Endothelial cell of umbilical vein (primary cell): ENCODE measurements around the gene CDO1. TPM values are rescaled to one million over a fixed set of nuclear protein-coding genes. Genes with fewer than 3 reads are reported as not detected.

Experiments
- BruUV-seq: library from RNA; stranded (reverse); fragments of 400-500 nt; replicated peaks from 2 replicates; lab custom pipeline; 2021; lab: Mats Ljungman, UMichigan
- CTCF ChIA-PET: fragments of 300-600, 350-600 bp; sonication (Branson Sonifier 250); formaldehyde crosslinking; loops from one replicate; lab custom pipeline; 2021; ENCODE audit warnings: antibody characterized with exemption, inconsistent platforms; lab: Charles Lee
- POLR2A ChIA-PET: fragments of 300-600, 350-600 bp; sonication (Branson Sonifier 250); formaldehyde crosslinking; loops from one replicate; lab custom pipeline; 2021; ENCODE audit warnings: antibody characterized with exemption, inconsistent platforms; lab: Charles Lee
- DNase-seq: peaks from one replicate; pipeline ENCODE4 v3.0.0-alpha.2; 2011; ENCODE audit warnings: low read depth, low spot score
- FAIRE-seq: peaks from 2 replicates; lab custom pipeline; 2011; peaks lifted over from hg19 to GRCh38; lab: Jason Lieb, UNC
- H2AFZ ChIP-seq: 2 replicates; pipeline ENCODE4 v1.6.0; 2012; ENCODE audit warnings: low read depth, low read length, control low read depth, inconsistent platforms
- H3K27ac ChIP-seq: 2 replicates; pipeline ENCODE4 v1.5.1; 2011; ENCODE audit warnings: low read depth, mild to moderate bottlenecking, control low read depth, low read length, moderate library complexity; ENCODE audit not compliant: insufficient read depth
- H3K27me3 ChIP-seq, 2 experiments: 2 replicates each; pipeline versions ENCODE4 v1.6.0 to v1.6.1; 2011; ENCODE audit warnings: low read length in 2 of 2, mixed read lengths in 1 of 2; ENCODE audit not compliant: control insufficient read depth in 2 of 2, insufficient read depth in 2 of 2
- H3K36me3 ChIP-seq, 2 experiments: 2 replicates in 1 of 2; 3 replicates in 1 of 2; pipeline ENCODE4 v1.5.1; 2011; ENCODE audit warnings: low read length in 2 of 2, mild to moderate bottlenecking in 1 of 2, moderate library complexity in 1 of 2; ENCODE audit not compliant: control insufficient read depth in 2 of 2, insufficient read depth in 2 of 2; ENCODE audit errors: extremely low read depth in 1 of 2
- H3K4me1 ChIP-seq: 3 replicates; pipeline ENCODE4 v1.5.1; 2011; ENCODE audit warnings: mild to moderate bottlenecking, low read length; ENCODE audit not compliant: control insufficient read depth, insufficient read depth; ENCODE audit errors: extremely low read depth
- H3K4me2 ChIP-seq: 2 replicates; pipeline ENCODE4 v1.6.1; 2011; ENCODE audit warnings: low read length, control low read depth, mixed read lengths; ENCODE audit not compliant: insufficient read depth
- H3K4me3 ChIP-seq, 3 experiments: fragments of 200-600 bp in 1 of 3; sonication (generic), shearing (Covaris generic) in 1 of 3; replicated peaks in 1 of 3; 2 replicates each; pipeline ENCODE4 v1.5.1; 2011 to 2016; ENCODE audit warnings: control low read depth in 3 of 3, low read length in 3 of 3, mild to moderate bottlenecking in 2 of 3, inconsistent platforms in 1 of 3, low read depth in 1 of 3, moderate library complexity in 1 of 3; ENCODE audit not compliant: insufficient read depth in 1 of 3
- H3K79me2 ChIP-seq: 2 replicates; pipeline ENCODE4 v1.6.0; 2012; ENCODE audit warnings: low read length, inconsistent platforms; ENCODE audit not compliant: control insufficient read depth, insufficient read depth
- H3K9ac ChIP-seq: replicated peaks from 2 replicates; pipeline ENCODE3; 2011; ENCODE audit warnings: low read length, control low read depth; ENCODE audit not compliant: insufficient read depth; ENCODE audit errors: extremely low read depth
- H3K9me1 ChIP-seq: replicated peaks from 3 replicates; pipeline ENCODE4 v1.6.0; 2011; ENCODE audit warnings: mild to moderate bottlenecking, low read length; ENCODE audit not compliant: control insufficient read depth, insufficient read depth; ENCODE audit errors: extremely low read depth
- H3K9me3 ChIP-seq: replicated peaks from 2 replicates; pipeline ENCODE4 v1.5.1; 2012; ENCODE audit warnings: low read length, inconsistent platforms; ENCODE audit not compliant: control insufficient read depth, insufficient read depth
- H4K20me1 ChIP-seq: replicated peaks from 2 replicates; pipeline ENCODE3; 2011; ENCODE audit warnings: mild to moderate bottlenecking, low read length; ENCODE audit not compliant: control insufficient read depth, insufficient read depth; ENCODE audit errors: extremely low read depth
- EZH2 ChIP-seq: IDR thresholded peaks from 2 replicates; pipeline ENCODE4 v1.6.1; 2012; ENCODE audit warnings: borderline replicate concordance, low read depth, mild to moderate bottlenecking, moderate library complexity, low read length, inconsistent platforms; ENCODE audit not compliant: severe bottlenecking
- FOS ChIP-seq: IDR thresholded peaks from 2 replicates; pipeline ENCODE4 v1.6.1; 2011; ENCODE audit warnings: mild to moderate bottlenecking, low read length, moderate library complexity, borderline replicate concordance; ENCODE audit not compliant: insufficient read depth
- GATA2 ChIP-seq: IDR thresholded peaks from 2 replicates; pipeline ENCODE4 v1.7.0; 2011; ENCODE audit warnings: low read depth, mild to moderate bottlenecking, moderate library complexity, mixed read lengths, low read length; ENCODE audit not compliant: insufficient read length, insufficient read depth
- JUN ChIP-seq: IDR thresholded peaks from 2 replicates; pipeline ENCODE4 v1.6.1; 2011; ENCODE audit warnings: borderline replicate concordance, low read depth; ENCODE audit not compliant: insufficient read length, insufficient read depth
- MYC ChIP-seq: IDR thresholded peaks from one replicate; pipeline ENCODE4 v1.6.1; 2011; ENCODE audit warnings: mild to moderate bottlenecking, low read depth, low read length
- POLR2A ChIP-seq: IDR thresholded peaks from 2 replicates; pipeline ENCODE4 v1.6.1; 2012; ENCODE audit warnings: low read depth, mild to moderate bottlenecking, control low read depth, low read length
- POLR2AphosphoS5 ChIP-seq: IDR thresholded peaks from 2 replicates; pipeline ENCODE4 v1.6.1; 2012; ENCODE audit warnings: low read depth, mild to moderate bottlenecking, control low read depth, low read length, moderate library complexity; ENCODE audit not compliant: insufficient read depth
- dilution Hi-C: fragments of 300-500 bp; cut with MboI; formaldehyde crosslinking; loops from one replicate; pipeline ENCODE4 v1.15.0; 2019; ENCODE audit warnings: low sequenced_read_pairs; ENCODE audit not compliant: extremely low pct_ligation_motif_present
- intact Hi-C: fragments of 100-400 bp; cut with micrococcal nuclease; formaldehyde crosslinking; loops from one replicate; pipeline ENCODE4 v1.10.0; 2022
- polyA plus RNA-seq, 4 experiments: library from polyadenylated mRNA; depleted of rRNA in 3 of 4; stranded (reverse) in 3 of 4; unstranded in 1 of 4; fragments of >200 nt; gene quantifications; 2 replicates each; pipeline versions ENCODE4 v1.2.1 to v1.2.3, GENCODE V29; 2011 to 2012; ENCODE audit warnings: missing spikeins in 1 of 4
- total RNA-seq: library from RNA; stranded (reverse); gene quantifications from 2 replicates; pipeline ENCODE4 v1.2.3, GENCODE V29; 2021
- TF ChIP-seq, protein P1 (sequence below): IDR thresholded peaks from 2 replicates; pipeline ENCODE4 v1.6.1; 2011; ENCODE audit not compliant: insufficient read depth, insufficient read length
- TF ChIP-seq, protein P2 (sequence below), 2 donors: IDR thresholded peaks; 1 replicate in 1 of 2; 2 replicates in 1 of 2; pipeline ENCODE4 v1.5.1; 2011; ENCODE audit warnings: low read length in 2 of 2, mild to moderate bottlenecking in 2 of 2, moderate library complexity in 2 of 2, control low read depth in 1 of 2, inconsistent platforms in 1 of 2, low read depth in 1 of 2; ENCODE audit not compliant: insufficient read depth in 1 of 2; ENCODE audit errors: extremely low read depth in 1 of 2

The CDO1 gene
- total and polyA plus RNA-seq, 2 donors (not counting 3 experiments of a cell fraction or from before 2014, with no cell fraction given) = 1.3 to 1.7 TPM

DNA sequence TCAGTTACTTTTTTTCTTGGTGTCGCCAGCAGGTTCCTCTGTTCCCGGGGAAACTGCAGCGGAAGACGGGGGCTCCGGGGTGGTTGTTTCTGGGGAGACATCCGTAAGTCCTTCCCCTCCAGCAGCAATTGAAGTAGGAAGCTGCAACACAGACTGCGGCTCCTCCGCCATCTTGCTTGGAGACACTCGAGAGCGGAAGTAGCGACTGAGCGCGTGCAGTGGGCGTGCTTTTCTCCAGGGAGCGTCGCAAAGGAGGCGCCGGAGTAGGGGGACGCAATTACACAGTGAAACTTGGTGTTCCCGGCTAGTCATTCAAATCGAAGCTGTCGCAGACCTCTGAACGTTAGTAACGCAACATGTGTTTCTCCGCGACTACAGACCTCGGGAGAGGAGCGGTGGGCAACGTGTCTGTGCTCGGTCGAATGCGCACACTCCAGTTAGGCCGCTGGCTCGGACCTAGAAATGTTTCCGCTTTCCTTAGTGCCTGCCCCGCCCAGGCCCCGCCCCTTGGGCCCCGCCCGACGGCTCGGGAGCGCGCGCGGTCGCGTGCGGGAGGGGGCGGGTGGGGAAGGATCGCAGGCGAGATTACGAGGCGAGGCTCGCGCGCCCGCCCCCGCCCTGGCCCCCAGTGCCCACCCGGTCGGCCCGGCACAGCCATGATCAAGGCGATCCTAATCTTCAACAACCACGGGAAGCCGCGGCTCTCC, 25.1 kb upstream of the CDO1 start, which contains the start of the genes AP3S1 and ATG12:
Gene AP3S1, plus strand, starts transcription at position 554 of the 707 bp plus-strand sequence. Its CDS starts 103 bp downstream, at position 657.
Gene ATG12, minus strand, starts transcription at position 184 of the 707 bp plus-strand sequence. Its CDS starts 13 bp downstream, at position 171.
- Histone ChIP-seq H3K9me3 (no peaks in the 10 kb centered on the region), H3K9me1 (no peaks in the 10 kb centered on the region), H2AFZ (peak within 1 kb of the TSS; percentile 89), H3K9ac (peak within 1 kb of the TSS; percentile 84), H4K20me1 (peaks cover 7% of the 10 kb centered on the region), H3K36me3 (peaks cover 0 to 6% of the 10 kb centered on the region in 2 experiments), H3K4me2 (peak within 1 kb of the TSS; percentile 98), H3K4me1 (peaks cover 41% of the 10 kb centered on the region), H3K79me2 (peaks cover 78% of the 10 kb centered on the region), H3K27ac (peak within 1 kb of the TSS; percentile 86), H3K4me3 (peak within 1 kb of the TSS; percentile 66 to 90 (median 67)), H3K27me3 (no peaks in the 10 kb centered on the region)
- intact Hi-C loops (loop anchor here (1.0 to 10.0 kb wide), 7 partner anchors 31 to 667 kb away; partner anchors contain the start of genes ARL14EPL, CCDC112, FEM1C and LVRN), dilution Hi-C loops (no loop called here)
- CTCF ChIA-PET = interaction anchor here (1.6 to 3.6 kb wide), 3 partner anchors 46 to 226 kb away, joined by 5 to 47 read pairs (median 15); no protein-coding TSS in a partner anchor
- DNase-seq = peak; percentile 95
- POLR2A ChIA-PET = interaction anchor here (0.6 kb wide), 2 partner anchors 9 to 455 kb away, joined by 4 to 5 read pairs; no protein-coding TSS in a partner anchor
- peak; percentile 82 for FAIRE-seq
- BruUV-seq = TSS peak; percentile 58
- no peak for TF ChIP-seq FOS
- TF ChIP-seq POLR2A = peak; percentile 91
- TF ChIP-seq EZH2 = no peak
- no peak for TF ChIP-seq POLR2AphosphoS5
- TF ChIP-seq MYC = peak; percentile 53

DNA sequence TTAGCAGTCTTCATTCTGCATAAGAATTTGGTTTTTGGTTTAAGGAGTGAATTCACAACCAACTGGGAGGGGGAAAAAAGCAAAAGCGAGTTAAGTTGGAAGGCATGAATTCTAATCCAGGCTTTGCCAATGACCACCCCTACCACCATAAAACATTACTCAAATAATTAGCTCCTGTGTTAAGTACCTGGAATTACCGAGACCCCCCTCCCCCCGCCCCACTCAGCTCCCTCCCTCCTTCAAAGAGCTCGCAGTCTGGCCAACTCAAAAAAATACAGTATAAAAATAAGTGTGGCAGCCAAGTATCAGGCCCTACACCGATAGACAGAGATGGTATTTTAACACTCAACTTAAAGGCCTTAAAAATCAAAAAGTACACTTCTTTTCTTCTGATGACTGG, 24.4 kb upstream of the CDO1 start:
- no peak for DNase-seq
- POLR2A ChIA-PET = interaction anchor here (0.6 to 1.3 kb wide), 3 partner anchors 9 to 454 kb away, joined by 4 to 5 read pairs (median 4); partner anchors contain the start of gene CDO1

More for the DNA sequence above, 24.4 kb upstream of the CDO1 start:
- H3K9me1 ChIP-seq = no peaks in the 10 kb centered on the region
- peaks cover 7% of the 10 kb centered on the region for H4K20me1 ChIP-seq
- peaks cover 3 to 9% of the 10 kb centered on the region in 2 experiments for H3K36me3 ChIP-seq
- H3K4me3 ChIP-seq = peak overlapping the region; percentile 66 to 90 (median 67)
- TF ChIP-seq GATA2 (no peak), EZH2 (no peak), FOS (no peak), JUN (no peak), POLR2A (no peak), POLR2AphosphoS5 (no peak), MYC (no peak)
- TF ChIP-seq, protein P1, sequence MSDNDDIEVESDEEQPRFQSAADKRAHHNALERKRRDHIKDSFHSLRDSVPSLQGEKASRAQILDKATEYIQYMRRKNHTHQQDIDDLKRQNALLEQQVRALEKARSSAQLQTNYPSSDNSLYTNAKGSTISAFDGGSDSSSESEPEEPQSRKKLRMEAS = no peak
- TF ChIP-seq, protein P2, sequence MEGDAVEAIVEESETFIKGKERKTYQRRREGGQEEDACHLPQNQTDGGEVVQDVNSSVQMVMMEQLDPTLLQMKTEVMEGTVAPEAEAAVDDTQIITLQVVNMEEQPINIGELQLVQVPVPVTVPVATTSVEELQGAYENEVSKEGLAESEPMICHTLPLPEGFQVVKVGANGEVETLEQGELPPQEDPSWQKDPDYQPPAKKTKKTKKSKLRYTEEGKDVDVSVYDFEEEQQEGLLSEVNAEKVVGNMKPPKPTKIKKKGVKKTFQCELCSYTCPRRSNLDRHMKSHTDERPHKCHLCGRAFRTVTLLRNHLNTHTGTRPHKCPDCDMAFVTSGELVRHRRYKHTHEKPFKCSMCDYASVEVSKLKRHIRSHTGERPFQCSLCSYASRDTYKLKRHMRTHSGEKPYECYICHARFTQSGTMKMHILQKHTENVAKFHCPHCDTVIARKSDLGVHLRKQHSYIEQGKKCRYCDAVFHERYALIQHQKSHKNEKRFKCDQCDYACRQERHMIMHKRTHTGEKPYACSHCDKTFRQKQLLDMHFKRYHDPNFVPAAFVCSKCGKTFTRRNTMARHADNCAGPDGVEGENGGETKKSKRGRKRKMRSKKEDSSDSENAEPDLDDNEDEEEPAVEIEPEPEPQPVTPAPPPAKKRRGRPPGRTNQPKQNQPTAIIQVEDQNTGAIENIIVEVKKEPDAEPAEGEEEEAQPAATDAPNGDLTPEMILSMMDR (IDR thresholded peaks at IDR 0.05; ENCODE audit: extremely low read depth in 1 of 2, insufficient read depth in 1 of 2, low read depth in 1 of 2, low read length in 2 of 2) = no peak
- peak overlapping the region; percentile 84 for H3K9ac ChIP-seq
- H3K4me2 ChIP-seq = peak overlapping the region; percentile 98
- H3K79me2 ChIP-seq = peaks cover 74% of the 10 kb centered on the region
- intact Hi-C loops (loop anchor here (1.0 to 10.0 kb wide), 7 partner anchors 31 to 666 kb away; partner anchors contain the start of genes ARL14EPL, CCDC112, FEM1C and LVRN), dilution Hi-C loops (no loop called here)
- H3K27ac ChIP-seq = peak overlapping the region; percentile 86
- no TSS peak for BruUV-seq
- H3K4me1 ChIP-seq = peaks cover 41% of the 10 kb centered on the region
- no peak for FAIRE-seq
- H2AFZ ChIP-seq = peak overlapping the region; percentile 89
- no peaks in the 10 kb centered on the region for H3K9me3 ChIP-seq
- no peaks in the 10 kb centered on the region for H3K27me3 ChIP-seq
- CTCF ChIA-PET = interaction anchor here (0.6 to 3.6 kb wide), 7 partner anchors 20 to 227 kb away, joined by 3 to 47 read pairs (median 5); no protein-coding TSS in a partner anchor
